Hematopoietic multipotent progenitor cell treated with erythropoietin and hydrocortisone succinate and interleukin-3 and kit ligand, for 8 days (in vitro differentiated cells): ENCODE data around the gene GRHL1.
A peak's percentile ranks its signal among the peaks of the same experiment; 100 is the strongest.

Experiments
- DNase-seq: peaks from one replicate; pipeline ENCODE4 v3.0.0-alpha.2; 2015

Gene GRHL1

DNA sequence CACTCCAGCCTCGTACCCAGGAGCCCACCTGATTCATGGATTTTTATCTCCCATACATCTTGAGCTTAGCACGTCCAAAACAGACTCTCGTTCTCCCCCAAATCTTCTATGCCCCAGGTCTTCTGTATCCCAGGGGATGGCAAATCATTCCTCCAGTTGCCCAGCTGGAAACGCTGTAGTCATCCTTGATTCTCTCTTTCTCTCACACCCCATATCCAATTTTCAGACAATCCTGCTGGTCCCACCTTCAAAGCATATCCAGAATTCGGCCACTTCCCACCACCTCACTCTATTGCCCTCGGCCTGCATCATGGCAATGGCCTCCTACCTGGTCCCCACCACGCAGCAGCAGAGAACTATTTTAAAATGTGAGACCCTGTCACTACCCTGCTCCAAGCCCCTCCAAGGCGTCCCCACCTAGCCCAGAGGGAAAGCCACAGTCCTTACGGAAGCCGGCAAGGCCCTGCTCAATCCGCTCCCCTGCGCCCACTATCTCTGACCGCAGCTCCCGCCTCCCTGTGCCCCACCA is 1.4 kb upstream of the GRHL1 start:
- no peak for DNase-seq

DNA sequence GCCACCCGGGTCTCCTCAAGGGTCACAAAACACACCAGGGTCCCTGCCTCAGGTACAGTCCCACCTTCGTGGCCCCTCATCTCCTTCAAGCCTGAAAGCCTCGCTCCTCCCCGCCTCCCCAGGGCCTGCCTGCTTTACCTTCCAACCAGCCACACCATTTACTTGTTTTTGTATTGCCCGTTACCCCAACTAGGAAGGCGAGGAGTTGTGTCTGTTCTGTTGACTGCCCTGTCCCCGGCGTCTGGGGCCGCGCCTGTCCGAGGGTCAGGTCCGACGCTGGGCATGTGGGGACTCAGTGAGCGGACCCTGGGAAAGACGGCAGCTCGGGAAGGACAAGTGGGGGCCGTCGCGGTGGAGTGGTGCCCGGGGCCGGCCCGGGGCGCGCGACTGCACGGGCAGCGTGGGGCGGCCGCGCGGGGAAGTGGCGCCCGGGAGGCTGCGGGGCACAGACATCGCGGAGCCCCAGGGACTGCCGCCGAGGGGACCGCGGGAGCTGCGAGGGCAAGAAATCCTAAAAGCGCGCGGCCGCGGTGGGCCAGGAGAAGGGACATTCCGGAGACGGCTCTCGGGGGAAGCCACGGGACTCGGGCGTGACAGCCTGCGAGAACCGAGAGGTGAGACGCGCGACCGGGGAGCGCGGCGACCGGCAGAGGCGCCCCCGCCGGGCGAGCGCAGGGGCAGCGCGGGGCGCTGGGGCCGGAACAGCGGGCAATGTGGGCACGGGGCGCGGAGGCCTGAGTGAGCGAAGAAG is 797 bp upstream of the GRHL1 start:
- peak; percentile 28 for DNase-seq

DNA sequence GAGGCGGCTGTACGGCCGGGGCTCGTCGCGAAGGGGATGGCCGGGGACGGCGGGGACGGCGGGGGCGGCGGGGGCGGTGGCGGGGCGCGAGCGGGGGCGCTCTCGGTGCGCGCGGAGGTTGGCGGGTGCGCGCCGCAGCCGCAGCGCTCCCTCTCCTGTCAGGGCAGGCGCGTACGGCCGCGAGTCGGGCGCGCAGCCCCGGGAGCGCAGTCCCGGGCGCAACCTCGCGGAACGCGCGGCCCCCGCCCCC is 296 bp upstream of the GRHL1 start:
- no peak for DNase-seq

DNA sequence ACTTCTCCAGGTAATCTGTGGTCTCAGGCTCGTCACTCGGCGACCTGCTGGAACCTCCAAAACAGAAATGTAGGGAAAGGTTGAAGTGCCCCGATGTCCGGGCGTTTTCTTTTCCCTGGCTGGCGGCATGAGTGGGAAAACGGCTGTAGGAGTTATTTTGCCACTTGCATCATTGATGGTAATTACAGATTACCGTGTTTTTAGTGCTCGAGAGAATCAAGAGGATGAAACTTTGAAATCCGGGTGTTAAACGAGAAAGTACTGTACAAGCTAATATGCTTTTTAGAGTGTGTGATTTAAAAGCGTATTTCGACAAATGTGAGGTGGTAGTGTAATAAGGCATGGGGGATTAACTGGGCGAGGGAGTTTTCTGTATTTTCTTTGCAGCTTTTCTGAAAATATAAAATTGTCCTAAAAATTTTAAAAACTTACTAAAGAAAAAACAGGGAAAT is 819 bp downstream of the GRHL1 start:
- DNase-seq = no peak

DNA sequence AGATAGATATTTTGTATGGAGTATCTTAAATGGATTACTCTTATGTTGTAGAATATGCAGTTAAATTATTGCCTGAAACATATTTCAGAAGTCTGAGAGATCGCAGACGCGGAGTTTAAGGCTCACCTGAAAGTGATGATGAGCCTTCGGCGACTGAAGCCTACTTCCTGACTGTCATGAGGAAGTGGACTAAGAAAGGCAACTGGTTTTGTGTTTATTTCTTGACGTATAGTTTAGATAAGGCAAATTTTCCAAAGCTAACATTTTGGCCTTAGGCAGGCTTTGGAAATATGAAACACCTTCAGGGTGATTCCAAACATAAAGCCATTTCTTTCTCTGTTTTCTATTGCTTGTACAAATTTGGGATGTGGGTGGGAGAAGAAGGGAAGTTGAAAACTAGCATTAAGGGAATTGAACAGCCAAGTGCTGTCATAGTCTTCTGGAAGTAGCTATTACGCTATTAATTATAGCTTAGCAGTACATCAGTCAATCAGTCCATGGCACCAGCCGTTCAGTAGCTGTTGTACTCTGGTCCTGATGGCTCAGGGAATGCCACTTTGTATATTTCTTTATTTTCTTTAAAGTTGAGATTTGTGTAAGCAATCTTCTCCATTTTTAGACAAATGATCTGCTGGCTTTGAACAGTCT is 1.5 kb downstream of the GRHL1 start:
- no peak for DNase-seq

DNA sequence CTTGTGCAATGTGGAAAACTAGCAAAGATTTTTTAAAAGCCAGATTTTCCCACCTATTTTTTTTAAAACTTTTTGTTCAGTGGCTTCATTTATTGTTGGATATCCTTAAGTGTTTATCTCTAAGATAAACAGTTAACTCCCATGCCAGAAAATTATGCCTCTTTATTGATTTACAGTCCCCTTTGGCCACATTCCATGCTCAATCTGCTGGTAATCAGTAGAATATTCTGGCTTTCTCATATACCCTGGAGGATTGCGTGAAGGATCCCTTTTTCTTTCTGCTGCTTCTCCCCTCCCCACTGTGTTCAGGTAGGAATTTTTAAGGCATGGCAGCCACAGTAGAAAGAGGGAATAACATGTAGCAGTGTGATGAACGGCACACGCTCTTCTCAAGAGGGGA is 2.6 kb downstream of the GRHL1 start:
- no peak for DNase-seq

DNA sequence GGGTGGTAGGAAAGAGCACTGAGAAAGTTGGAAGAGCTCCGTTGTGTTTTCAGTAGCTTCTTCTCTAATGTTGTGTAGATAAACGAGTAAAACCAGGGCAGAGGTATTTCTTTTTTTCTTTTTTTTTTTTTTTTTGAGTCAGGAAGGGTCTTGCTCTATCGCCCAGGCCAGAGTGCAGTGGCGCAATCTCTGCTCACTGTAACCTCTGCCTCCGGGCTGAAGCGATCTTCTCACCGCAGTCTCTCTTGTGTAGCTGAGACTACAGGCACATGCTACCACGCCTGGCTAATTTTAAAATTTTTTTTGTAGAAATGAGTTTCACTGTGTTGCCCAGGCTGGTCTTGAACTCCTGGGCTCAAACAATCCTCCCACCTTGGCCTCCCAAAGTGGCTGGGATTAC is 6.6 kb downstream of the GRHL1 start:
- DNase-seq = no peak

DNA sequence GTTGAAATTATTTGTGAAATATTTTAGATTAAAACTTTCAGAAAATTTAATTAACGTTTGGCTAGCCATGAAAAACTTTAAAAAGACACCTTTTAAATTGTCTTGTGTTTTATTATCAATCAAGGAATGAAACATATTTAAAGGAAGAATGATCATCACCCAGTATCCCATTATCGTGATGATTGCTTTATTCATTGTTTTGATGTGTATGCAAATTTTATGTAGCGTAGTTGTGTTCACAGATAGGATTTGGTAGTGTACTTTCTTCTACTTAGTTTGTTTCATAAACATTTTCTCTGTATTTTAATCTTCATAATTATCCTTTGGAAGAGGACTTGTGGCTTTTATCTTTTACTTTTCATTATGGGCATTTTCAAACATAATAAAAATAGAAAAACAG is 7.8 kb downstream of the GRHL1 start:
- no peak for DNase-seq

DNA sequence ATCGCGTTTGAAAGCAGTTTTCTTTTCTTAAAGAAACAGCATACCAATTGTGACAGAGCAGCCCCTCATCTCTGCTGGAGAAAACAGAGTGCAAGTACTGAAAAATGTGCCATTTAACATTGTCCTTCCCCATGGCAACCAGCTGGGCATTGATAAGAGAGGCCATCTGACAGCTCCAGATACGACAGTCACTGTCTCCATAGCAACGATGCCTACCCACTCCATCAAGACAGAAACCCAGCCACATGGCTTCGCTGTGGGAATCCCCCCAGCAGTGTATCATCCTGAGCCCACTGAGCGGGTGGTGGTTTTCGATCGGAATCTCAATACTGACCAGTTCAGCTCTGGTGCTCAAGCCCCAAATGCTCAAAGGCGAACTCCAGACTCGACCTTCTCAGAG is 9.5 kb downstream of the GRHL1 start:
- peak; percentile 93 for DNase-seq

DNA sequence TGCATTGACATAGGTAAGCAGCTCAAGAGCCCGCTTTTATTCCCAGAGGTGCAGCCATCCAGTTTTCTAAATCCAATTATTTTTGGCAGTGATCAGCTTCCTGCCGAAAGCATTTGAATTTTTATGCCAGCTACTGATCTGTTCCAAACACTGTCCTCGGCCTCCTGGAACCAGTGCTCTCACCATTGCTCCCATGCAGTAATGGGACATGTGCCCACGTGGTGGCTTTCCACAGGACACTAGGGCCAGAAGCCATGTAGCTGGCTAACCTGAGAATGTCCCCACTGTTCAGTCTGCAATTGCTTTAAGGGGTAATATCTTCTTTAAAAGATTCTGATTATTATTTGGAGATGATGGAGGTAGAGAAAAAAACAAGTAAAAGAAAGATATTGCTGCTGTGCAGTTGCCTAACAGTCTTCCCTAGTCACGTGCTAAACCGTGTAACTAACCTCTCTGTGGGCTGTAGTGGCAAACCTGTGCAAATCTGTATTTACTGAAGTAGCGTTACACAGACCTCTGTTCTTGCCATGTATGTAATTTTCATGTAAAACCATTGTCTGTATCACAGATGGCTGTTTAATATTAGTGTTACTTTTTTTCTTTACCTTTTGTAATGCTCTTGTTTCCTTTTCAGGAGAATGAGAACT is 13.0 kb downstream of the GRHL1 start:
- DNase-seq = no peak

DNA sequence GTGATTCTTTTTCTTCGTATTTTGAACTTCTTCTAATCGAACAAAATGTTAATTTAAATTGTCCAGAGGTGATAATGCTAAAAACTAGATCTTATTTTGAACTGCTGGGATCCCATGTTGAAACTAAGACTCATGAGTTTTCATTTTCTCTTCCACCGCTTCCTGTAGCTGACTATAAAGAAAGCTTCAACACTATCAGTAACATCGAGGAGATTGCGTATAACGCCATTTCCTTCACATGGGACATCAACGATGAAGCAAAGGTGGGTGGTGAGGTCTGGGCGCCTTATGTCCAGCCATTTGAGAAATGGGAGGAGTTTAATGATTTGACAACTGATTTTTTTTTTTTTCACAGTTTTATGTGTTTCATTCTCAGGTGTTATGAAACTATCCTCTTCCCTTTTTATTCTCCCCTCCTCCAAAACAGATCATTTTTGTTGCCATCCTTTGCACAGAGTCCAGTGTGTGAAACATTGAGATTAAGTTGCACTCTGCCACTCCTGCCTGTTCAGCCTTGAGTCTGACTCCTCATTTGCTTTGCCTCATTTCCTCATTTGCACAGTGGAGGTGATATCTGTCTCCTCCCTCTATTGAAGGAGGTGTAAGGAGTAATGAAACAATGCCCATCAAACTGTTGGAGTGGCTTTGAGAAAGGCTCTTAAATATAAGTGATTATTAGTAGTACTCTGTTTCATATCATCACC is 13.8 kb downstream of the GRHL1 start:
- no peak for DNase-seq

DNA sequence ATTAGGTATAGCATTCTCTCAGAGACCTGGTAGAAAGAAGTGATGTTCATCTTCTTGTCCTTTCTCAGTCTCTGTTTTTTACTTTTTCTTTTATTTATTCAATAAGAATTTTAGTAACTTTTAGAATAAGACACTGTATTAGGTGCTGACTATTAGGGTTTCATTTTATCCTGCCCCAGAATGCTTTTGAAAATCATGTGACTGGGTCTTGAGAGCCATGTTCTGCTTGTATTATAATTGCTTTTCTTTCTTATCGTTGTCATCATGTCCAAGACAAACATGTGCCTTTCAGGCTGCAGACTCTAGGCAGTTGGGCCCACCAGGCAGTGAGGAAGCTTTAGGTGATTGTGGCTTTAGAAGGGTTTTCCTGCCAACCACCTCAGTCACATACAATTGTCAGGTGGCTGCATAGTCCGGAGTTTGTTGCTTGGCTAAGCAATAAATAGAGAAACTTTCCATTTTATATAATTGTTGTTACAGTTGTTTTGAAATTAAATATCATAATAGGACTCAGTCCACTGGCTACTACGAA is 15.1 kb downstream of the GRHL1 start:
- DNase-seq = no peak

DNA sequence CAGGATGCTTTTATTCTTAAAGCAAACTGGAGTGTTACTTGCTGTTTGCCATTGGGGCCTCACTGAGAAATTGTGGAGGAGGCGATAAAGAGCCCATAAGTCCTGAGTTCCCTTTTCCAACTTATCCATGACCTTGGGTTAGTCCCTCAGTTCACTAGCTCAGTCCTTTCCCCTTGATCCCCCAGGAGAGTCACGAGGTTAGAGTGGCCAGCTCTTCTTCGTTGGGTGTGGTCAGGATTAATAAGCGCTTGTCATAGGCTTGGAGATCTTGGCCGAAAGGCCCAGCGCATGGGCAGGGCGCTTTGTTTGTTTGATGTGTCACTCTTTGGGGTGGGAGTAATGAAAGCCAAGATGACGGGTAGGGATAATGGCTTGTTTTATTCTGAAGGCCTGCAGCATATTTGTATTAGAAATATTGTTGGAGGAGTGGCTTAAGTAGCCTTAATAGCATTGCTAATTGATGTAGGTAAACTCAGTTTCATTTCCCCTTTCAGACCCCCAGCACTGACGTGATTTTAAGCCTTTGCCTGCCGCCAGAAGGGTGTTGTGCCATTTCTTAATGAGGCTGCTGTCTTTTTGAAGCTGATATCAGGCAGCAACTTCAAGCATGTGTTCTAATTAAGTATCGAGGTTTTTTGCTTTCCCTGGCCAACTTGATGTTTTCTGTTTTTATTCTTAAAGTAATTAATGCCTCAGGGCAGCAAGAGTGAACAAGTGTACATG is 15.7 kb downstream of the GRHL1 start:
- peak; percentile 26 for DNase-seq

DNA sequence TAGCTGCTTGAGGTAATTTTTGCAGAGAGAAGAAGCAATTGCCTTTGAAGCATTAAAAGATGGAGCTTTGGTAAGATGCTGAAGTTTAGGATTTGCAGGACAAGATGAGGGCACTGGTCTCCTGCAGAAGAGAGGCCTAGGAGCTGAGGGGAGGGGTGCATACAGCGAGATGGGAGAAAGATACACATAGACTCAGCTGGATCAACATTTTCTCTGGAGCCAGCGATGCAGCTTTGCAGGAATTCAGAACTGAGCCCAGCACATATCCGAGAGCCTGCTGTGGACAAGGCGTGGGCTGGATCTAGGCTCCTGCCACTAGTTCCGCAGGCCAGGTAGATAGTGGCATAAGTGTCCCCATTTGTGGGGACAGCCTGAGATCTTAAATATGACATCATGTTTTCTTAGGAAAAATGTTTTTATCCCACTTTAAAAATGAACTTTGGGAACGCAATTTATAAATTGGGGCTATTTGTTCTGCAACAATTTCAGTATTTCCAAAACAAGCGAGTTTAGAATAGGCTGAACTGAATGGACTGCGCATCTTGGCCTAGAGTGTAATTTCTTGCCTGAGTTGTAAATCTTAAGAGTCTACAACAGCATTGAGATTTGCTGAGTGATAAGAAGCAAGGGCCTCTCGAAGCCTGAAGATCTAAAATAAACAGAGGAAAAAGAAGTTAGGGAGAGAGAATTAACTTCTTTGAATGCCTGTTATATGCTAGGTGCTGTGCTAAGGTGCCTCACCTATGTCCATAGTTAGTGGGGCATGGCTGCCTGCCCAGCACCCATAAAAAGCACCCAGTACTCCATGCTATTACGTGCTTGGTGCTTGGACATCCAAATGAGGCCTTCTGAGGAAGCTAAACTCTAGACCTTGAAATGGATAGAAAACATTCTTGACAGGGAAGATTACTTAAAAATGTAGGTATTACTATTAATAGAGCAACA is 17.3 kb downstream of the GRHL1 start:
- no peak for DNase-seq

DNA sequence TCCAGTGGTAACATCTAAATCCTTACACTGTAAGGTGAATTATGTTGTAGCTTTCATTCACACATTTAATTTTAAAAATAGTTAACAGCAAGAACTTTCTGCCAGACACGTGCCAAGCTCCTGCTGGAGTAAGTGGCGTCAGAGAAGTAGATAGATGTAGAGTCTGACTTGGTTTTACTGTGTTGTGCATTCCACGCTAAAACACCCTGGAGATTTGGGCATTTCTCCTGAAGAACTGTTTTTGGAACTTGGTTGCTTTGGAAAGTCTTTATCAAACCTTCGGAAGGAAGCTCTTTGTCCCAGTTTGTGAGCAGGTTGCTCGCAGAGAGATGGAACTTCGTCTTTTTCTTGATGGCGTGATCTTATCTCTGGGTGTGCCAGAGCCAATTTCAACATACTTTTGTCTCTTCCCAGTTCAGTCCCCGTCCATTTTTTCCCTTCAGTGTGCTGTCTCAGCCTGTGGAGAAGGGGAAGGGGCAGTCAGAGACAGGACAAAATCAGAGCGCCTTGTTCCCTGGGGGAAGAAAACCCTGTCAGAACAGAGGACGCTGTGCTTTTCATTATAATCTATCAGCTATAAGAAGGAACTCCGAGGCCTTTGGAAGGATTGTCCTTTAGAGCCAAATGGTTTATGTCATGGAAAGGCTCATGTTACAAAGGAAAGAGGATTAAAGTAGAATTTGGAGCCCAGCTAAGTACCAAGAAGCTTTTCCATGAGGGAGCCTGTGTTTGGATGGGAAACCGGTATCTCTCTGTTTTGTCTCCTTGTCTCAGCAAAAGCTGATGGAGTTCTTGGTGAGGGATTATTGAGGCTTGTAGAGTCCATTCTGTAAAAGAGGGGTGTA is 18.9 kb downstream of the GRHL1 start:
- DNase-seq = no peak

DNA sequence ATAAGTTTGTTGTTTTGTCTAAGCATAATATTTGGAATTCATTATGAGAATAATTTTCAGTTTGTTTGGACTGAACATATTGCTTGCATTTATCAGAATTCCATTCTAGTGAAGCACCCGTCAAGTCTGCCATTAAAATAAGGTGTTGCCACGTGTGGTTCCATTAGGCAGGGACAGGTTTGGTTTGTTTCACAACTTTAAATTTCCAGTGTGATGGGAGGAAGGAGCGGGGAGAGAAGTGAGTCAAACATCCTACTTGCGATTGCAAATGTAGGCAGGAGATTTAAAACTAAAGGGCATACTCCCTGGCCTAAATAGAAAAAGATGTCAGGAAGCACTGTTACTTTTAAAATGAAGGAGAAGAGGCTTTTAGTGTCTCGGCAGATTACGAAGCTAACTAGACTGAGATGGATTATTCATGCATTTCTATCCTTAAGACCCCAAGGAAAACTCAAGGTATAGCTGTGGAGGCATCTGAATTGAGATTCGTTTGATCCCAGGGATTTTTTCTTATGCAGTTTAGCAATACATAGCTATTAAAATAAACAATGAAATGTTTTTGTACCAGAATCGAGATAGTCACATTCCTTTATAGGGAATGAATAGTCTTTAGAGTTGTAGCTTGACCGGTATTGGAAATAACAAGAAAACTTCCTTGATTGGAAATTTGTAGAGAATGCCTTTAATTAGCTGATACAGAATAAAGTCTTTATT is 19.8 kb downstream of the GRHL1 start:
- no peak for DNase-seq

DNA sequence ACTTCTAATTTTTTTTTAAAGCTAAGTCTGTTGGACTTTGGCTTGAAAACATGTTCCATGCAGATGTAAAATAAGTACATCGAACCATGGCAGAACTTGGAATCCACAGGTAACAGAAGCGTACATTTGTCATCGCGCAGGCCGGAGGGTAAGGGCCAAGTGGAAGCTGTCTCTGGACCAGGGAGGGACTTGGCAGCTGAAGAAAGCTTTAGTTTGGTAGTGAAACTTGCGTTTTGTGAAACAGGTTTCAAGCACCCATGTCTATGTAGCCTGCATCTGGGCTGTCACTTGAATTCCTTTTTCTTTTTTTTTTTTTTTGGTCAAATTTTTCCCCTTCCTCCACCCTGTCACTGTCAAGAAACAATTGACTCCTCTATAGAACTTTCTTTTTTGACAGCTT is 20.4 kb downstream of the GRHL1 start:
- DNase-seq = no peak

DNA sequence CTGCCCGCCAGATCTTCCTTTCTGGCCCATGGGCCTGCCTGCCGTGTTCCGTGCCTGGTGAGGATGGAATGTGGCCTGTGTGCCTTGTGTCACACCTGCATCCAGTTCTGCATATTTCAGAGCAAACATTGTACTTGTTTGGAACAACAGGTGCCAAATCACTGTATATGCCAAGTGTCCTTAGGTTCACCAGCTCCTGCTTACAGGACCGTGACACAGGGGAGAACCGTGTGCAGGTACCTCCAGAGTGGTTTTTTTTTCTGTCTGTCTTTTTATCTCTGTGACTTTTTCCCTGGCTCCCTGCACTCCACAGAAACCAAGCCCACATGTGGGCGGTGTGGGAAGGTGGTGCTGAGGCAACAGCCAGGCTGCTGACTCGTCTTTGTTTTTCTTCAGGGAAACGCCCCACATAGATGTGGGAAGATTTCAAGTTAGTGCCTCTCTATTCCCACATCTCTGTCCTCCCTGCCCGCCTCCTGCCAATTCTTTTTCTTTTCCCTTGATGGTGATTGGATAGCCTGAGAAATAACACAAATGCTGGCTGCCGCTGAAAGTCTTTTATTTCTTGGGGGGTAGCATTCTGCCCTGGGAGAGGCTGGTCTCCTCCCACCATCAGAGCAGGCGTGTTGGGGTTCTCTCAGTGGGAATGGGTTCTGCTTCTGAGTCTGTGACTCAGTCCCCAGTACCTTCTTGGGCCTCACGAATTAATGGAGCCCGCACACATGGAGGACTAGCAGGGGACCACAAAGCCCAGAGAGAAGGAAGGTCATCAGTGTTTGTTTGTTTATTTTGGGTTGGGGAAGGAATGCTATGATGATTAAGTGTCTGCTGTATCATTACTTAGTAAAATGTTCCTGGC is 21.4 kb downstream of the GRHL1 start:
- DNase-seq = no peak

DNA sequence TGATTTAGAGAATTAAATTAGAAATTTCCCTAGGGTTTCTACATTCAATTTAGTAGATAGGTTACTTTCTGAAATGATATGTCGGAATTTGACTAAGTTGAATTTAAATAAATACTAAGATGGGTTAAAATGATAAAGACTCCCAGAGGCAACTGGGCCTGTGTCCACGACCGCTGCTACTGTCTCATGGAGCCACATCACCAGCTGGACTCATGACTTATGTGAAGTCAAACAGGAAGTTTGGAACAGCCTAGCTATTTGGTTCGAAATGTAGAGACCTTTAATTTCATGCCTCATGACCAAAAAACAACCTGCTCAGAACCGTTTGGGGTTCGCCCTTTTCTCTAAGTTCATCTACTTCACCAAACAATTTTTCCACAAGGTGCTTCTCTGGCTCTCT is 22.2 kb downstream of the GRHL1 start:
- DNase-seq = no peak
